Renal cortex interstitium (tissue), 11 donors: ENCODE results near the gene SLC25A21. TPM values are rescaled to one million over a fixed set of nuclear protein-coding genes. Genes with fewer than 3 reads are reported as not detected.
A peak's percentile ranks its signal among the peaks of the same experiment; 100 is the strongest.

ENCODE experiments used
- DNase-seq, 11 donors: peaks; one replicate each; pipeline ENCODE4 v3.0.0-alpha.2; 2013; ENCODE audit warnings: low read depth in 9 of 11, low spot score in 4 of 11; ENCODE audit errors: extremely low read depth in 1 of 11
- polyA plus RNA-seq, 3 donors: library from polyadenylated mRNA; unstranded; fragments of 120-200 nt; gene quantifications; one replicate each; pipeline ENCODE4 v1.2.1, GENCODE V29; 2013; ENCODE audit not compliant: insufficient read length in 3 of 3

The SLC25A21 gene
- polyA plus RNA-seq, 3 donors, result 3.2 to 4.2 (median 3.5) TPM

GRCh38 chr14:37115406-37115805 lies 57.0 kb downstream of the SLC25A21 start:
- no peak for DNase-seq

- DNase-seq, result no peak
These were observed 57.8 kb downstream of the SLC25A21 start for GRCh38 chr14:37114559-37114958.

GRCh38 chr14:37114002-37114401 lies 58.4 kb downstream of the SLC25A21 start:
- no peak for DNase-seq

GRCh38 chr14:37098132-37098531 lies 74.3 kb downstream of the SLC25A21 start:
- no peak for DNase-seq

- no peak for DNase-seq
These were observed 77.9 kb downstream of the SLC25A21 start for GRCh38 chr14:37094502-37094901.

- no peak for DNase-seq
These were observed 79.0 kb downstream of the SLC25A21 start for GRCh38 chr14:37093364-37093763.

- no peak for DNase-seq
These were observed 80.8 kb downstream of the SLC25A21 start for GRCh38 chr14:37091651-37092050.

GRCh38 chr14:37090026-37090425 lies 82.4 kb downstream of the SLC25A21 start:
- no peak for DNase-seq

- no peak for DNase-seq
These were observed 83.0 kb downstream of the SLC25A21 start for GRCh38 chr14:37089410-37089809.

GRCh38 chr14:37088356-37089215 lies 83.8 kb downstream of the SLC25A21 start:
- no peak for DNase-seq

GRCh38 chr14:37087520-37087919 lies 84.9 kb downstream of the SLC25A21 start:
- DNase-seq, result no peak

GRCh38 chr14:37083599-37083998 lies 88.8 kb downstream of the SLC25A21 start:
- no peak for DNase-seq

- DNase-seq, result no peak
These were observed 90.0 kb downstream of the SLC25A21 start for GRCh38 chr14:37082449-37082848.

- no peak for DNase-seq
These were observed 90.5 kb downstream of the SLC25A21 start for GRCh38 chr14:37081856-37082255.

- DNase-seq, result no peak
These were observed 91.2 kb downstream of the SLC25A21 start for GRCh38 chr14:37081218-37081617.

GRCh38 chr14:37078131-37078530 lies 94.3 kb downstream of the SLC25A21 start:
- DNase-seq, result no peak

- peak in 1 of 11 donors; percentile 1 for DNase-seq
These were observed 98.1 kb downstream of the SLC25A21 start for GRCh38 chr14:37074320-37074719.

- DNase-seq, result no peak
These were observed 108.8 kb downstream of the SLC25A21 start for GRCh38 chr14:37063467-37064240.

- DNase-seq, result no peak
These were observed 110.1 kb downstream of the SLC25A21 start for GRCh38 chr14:37062191-37062803.

- no peak for DNase-seq
These were observed 110.7 kb downstream of the SLC25A21 start for GRCh38 chr14:37061697-37062096.
